ENCODE data around the gene REEP6.

Gene REEP6

GRCh38 chr19:1489463-1490310, 1.3 kb upstream of the REEP6 start:
- no peak for TF ChIP-seq CTCF (IDR thresholded peaks at IDR 0.05; ENCODE audit: borderline replicate concordance, insufficient read depth, low read depth, low read length)
- peak overlapping the region; percentile 47 for H3K4me3 ChIP-seq (ENCODE audit: low read depth, low read length)

DNA sequence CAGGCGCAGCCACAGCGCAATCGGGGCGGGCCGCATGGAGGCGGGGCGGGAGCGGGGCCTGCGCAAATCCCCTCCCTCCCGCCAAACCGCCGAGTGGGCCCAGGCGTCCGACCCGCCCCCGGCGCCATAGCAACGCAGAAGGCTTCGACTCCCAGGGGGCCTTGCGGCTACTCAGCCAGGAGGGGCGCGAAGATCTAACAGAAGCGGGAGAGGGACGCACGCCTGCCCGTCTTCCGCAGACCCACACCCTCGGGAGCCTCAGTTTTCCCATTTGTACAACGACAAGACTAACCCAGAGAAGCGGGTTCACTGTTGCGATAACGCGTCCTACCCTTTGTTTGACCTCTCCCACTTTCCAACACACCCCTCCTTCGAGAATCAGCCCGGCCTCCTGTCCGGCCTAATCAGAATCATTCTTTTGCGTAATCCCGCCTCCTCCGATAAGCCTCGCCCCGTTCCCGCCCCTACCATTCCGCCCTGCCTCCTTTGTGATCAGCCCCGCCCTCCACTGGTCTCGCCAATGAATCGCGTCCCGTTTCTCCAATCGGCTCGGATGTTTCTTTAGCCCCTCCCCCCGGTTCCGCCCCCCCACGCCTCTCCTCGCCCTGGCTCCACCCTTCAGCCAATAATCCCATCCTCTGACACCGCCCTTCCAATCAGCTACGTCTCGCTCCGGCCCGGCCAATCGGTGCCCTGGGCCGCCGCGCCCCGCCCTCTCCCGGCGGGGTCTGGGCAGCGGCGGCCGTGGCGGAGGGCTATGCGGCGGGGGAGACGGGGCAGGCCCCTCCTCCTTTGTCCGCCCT, 469 bp upstream of the REEP6 start, which contains the start of gene PCSK4:
Gene PCSK4 (minus strand): TSS at position 40 of the 803 bp plus-strand sequence. CDS start 4 bp downstream, at position 36.
- peak within 1 kb of the TSS; percentile 47 for H3K4me3 ChIP-seq (ENCODE audit: low read depth, low read length)
- no peak for TF ChIP-seq CTCF (IDR thresholded peaks at IDR 0.05; ENCODE audit: borderline replicate concordance, insufficient read depth, low read depth, low read length)

DNA sequence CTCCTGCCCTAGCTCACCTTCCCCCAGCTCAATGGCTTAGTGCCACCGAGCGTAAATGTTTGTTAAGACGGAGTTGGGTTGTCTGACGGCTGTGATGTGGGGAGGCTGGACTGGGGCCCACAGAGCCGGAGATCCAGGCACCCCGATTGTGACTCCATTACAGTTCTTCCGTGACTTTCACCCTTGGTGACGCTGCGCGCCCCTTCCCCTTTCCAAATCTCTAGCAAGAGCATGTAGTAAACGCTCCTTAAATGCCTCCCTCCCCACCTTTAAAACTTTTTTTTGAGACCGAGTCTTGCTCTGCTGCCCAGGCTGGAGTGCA, 829 bp downstream of the REEP6 start:
- no peak for TF ChIP-seq CTCF (IDR thresholded peaks at IDR 0.05; ENCODE audit: borderline replicate concordance, insufficient read depth, low read depth, low read length)
- no peak overlapping the region for H3K4me3 ChIP-seq (ENCODE audit: low read depth, low read length)

- TF ChIP-seq CTCF (IDR thresholded peaks at IDR 0.05; ENCODE audit: borderline replicate concordance, insufficient read depth, low read depth, low read length): no peak
- H3K4me3 ChIP-seq (ENCODE audit: low read depth, low read length): no peak overlapping the region
Measured at GRCh38 chr19:1492474-1493006, 1.6 kb downstream of the REEP6 start.

DNA sequence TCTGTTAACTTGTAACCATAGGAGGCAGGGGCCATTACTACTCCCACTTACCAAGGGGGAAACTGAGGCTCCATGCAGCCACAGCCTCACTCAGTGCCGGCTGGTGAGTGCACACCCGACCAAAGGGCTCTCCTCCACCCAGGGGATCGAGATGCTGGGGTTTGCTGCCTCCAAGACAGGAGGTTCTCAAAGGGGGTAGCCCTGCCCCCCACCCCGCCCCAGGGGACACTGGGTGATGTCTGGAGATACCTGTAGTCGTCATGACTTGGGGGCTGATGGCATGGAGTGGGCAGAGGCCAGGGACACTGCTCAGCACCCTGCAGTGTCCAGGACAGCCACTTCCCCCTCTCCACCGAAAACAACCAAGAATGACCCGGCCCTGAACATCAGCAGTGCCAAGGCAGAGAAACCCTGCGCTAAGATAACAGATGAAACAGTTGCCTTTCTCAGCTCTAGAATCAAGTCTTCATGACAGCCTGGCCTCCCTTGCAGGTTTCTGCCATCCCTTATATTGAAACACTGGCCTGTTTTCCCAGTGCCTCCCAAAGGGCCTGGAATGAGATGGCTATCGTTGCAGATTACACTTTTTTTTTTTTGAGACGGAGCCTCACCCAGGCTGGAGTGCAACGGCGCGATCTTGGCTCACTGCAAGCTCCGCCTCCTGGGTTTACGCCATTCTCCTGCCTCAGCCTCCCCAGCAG, 3.3 kb downstream of the REEP6 start:
- TF ChIP-seq CTCF (IDR thresholded peaks at IDR 0.05; ENCODE audit: borderline replicate concordance, insufficient read depth, low read depth, low read length): no peak
- no peak overlapping the region for H3K4me3 ChIP-seq (ENCODE audit: low read depth, low read length)

GRCh38 chr19:1495051-1495798, 4.2 kb downstream of the REEP6 start:
- TF ChIP-seq CTCF (IDR thresholded peaks at IDR 0.05; ENCODE audit: borderline replicate concordance, insufficient read depth, low read depth, low read length): no peak
- no peak overlapping the region for H3K4me3 ChIP-seq (ENCODE audit: low read depth, low read length)
